Astrocyte (in vitro differentiated cells and primary cell): Measurements from ENCODE around the gene FEM1A. TPM values are rescaled to one million over a fixed set of nuclear protein-coding genes. Genes with fewer than 3 reads are reported as not detected.

Experiments used
- DNase-seq: peaks from one replicate; pipeline ENCODE4 v3.0.0-alpha.2; 2010; ENCODE audit warnings: low read depth
- FAIRE-seq: peaks from 2 replicates; lab custom pipeline; 2011; peaks lifted over from hg19 to GRCh38; lab: Jason Lieb, UNC
- H2AFZ ChIP-seq: 2 replicates; pipeline ENCODE4 v1.6.0; 2012; ENCODE audit warnings: low read depth, low read length, inconsistent platforms
- H3K27ac ChIP-seq: 2 replicates; pipeline ENCODE4 v1.5.1; 2011; ENCODE audit warnings: low read depth, low read length, inconsistent platforms
- H3K27me3 ChIP-seq: 2 replicates; pipeline ENCODE4 v1.6.0; 2011; ENCODE audit warnings: low read length, inconsistent platforms; ENCODE audit not compliant: insufficient read depth
- H3K36me3 ChIP-seq: 2 replicates; pipeline ENCODE4 v1.5.1; 2011; ENCODE audit warnings: low read length, inconsistent platforms; ENCODE audit not compliant: insufficient read depth
- H3K4me1 ChIP-seq: 2 replicates; pipeline ENCODE4 v1.5.1; 2011; ENCODE audit warnings: low read length, inconsistent platforms; ENCODE audit not compliant: insufficient read depth
- H3K4me2 ChIP-seq: 2 replicates; pipeline ENCODE4 v1.6.0; 2012; ENCODE audit warnings: low read length, inconsistent platforms
- H3K4me3 ChIP-seq: 2 replicates; pipeline ENCODE4 v1.5.1; 2011; ENCODE audit warnings: low read depth, mild to moderate bottlenecking, low read length, inconsistent platforms; ENCODE audit not compliant: insufficient read depth
- H3K79me2 ChIP-seq: 2 replicates; pipeline ENCODE4 v1.6.0; 2012; ENCODE audit warnings: mild to moderate bottlenecking, low read length, inconsistent platforms; ENCODE audit not compliant: insufficient read depth
- H3K9ac ChIP-seq: 2 replicates; pipeline ENCODE4 v1.6.0; 2012; ENCODE audit warnings: mild to moderate bottlenecking, low read length, inconsistent platforms
- H3K9me3 ChIP-seq: 2 replicates; pipeline ENCODE4 v1.5.1; 2012; ENCODE audit warnings: low read depth, mild to moderate bottlenecking, low read length, inconsistent platforms; ENCODE audit not compliant: insufficient read depth
- H4K20me1 ChIP-seq: 2 replicates; pipeline ENCODE4 v1.6.0; 2012; ENCODE audit warnings: low read length, inconsistent platforms; ENCODE audit not compliant: insufficient read depth
- H3K27ac Mint-ChIP-seq: one replicate; pipeline ENCODE4 v1.8.0; 2021; ENCODE audit warnings: mild to moderate bottlenecking, mixed read lengths; ENCODE audit not compliant: unreplicated experiment
- H3K27me3 Mint-ChIP-seq: one replicate; pipeline ENCODE4 v1.8.0; 2021; ENCODE audit warnings: low read depth, mixed read lengths; ENCODE audit not compliant: unreplicated experiment
- H3K36me3 Mint-ChIP-seq: one replicate; pipeline ENCODE4 v1.8.0; 2021; ENCODE audit warnings: low read depth, mixed read lengths; ENCODE audit not compliant: unreplicated experiment
- H3K4me1 Mint-ChIP-seq: one replicate; pipeline ENCODE4 v1.8.0; 2021; ENCODE audit warnings: low read depth, mixed read lengths; ENCODE audit not compliant: unreplicated experiment
- H3K4me3 Mint-ChIP-seq: one replicate; pipeline ENCODE4 v1.8.0; 2021; ENCODE audit warnings: mild to moderate bottlenecking, moderate library complexity, mixed read lengths; ENCODE audit not compliant: unreplicated experiment
- H3K9me3 Mint-ChIP-seq: one replicate; pipeline ENCODE4 v1.8.0; 2021; ENCODE audit warnings: mild to moderate bottlenecking, mixed read lengths; ENCODE audit not compliant: unreplicated experiment
- CTCF ChIP-seq: IDR thresholded peaks from 2 replicates; pipeline ENCODE4 v1.5.1; 2011; ENCODE audit warnings: low read depth, mild to moderate bottlenecking, inconsistent platforms, low read length, moderate library complexity; ENCODE audit not compliant: insufficient read depth
- EZH2 ChIP-seq: IDR thresholded peaks from 2 replicates; pipeline ENCODE4 v1.6.1; 2012; ENCODE audit warnings: mild to moderate bottlenecking, low read length, inconsistent platforms; ENCODE audit not compliant: insufficient read depth
- total RNA-seq: library from RNA; stranded (reverse); gene quantifications from 2 replicates; pipeline ENCODE4 v1.2.1, GENCODE V29; 2021

Gene FEM1A
- total RNA-seq, 1 donor from 2014 or later, result 12.0 TPM

DNA sequence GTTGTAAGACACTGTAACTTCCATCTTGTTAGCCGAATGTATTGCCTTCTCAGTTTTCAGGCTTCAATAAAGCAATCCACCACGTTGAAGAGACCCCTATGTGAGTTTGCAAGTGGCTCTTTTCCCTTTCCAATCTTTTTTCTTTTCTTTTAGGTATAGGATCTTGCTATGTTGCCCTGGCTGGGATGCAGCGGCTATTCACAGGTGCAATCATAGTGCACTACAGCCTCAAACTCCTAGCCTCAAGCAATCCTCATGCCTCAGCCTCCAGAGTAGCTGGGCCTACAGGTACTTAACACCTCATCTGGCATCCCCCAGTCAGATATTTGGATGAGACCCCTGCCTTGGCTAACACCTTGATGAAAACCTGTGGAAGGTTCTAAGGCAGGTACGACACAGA is 33.5 kb upstream of the FEM1A start:
- no peak overlapping the region for H2AFZ ChIP-seq
- H3K4me3 ChIP-seq, result no peak overlapping the region
- no peaks in the 10 kb centered on the region for H3K36me3 ChIP-seq
- TF ChIP-seq EZH2 (no peak), CTCF (no peak)
- H3K27ac ChIP-seq, result no peak overlapping the region
- H3K9ac ChIP-seq, result no peak overlapping the region
- Mint-ChIP-seq H3K4me3 (no peak overlapping the region), H3K4me1 (peaks cover 2% of the 10 kb centered on the region), H3K27ac (no peak overlapping the region), H3K27me3 (peaks cover 27% of the 10 kb centered on the region), H3K9me3 (peaks cover 4% of the 10 kb centered on the region), H3K36me3 (no peaks in the 10 kb centered on the region)
- no peak for FAIRE-seq
- H3K4me2 ChIP-seq, result no peak overlapping the region
- no peaks in the 10 kb centered on the region for H3K79me2 ChIP-seq
- peaks cover 15% of the 10 kb centered on the region for H3K27me3 ChIP-seq
- no peak for DNase-seq
- H3K9me3 ChIP-seq, result no peaks in the 10 kb centered on the region
- H3K4me1 ChIP-seq, result peaks cover 6% of the 10 kb centered on the region
- H4K20me1 ChIP-seq, result no peaks in the 10 kb centered on the region

- FAIRE-seq, result no peak
Measured at GRCh38 chr19:4758659-4759058, 32.9 kb upstream of the FEM1A start.

More at GRCh38 chr19:4758659-4759058, 32.9 kb upstream of the FEM1A start:
- Histone ChIP-seq H3K27me3 (peaks cover 21% of the 10 kb centered on the region), H2AFZ (no peak overlapping the region), H3K79me2 (no peaks in the 10 kb centered on the region), H4K20me1 (no peaks in the 10 kb centered on the region), H3K9ac (no peak overlapping the region), H3K4me2 (no peak overlapping the region), H3K27ac (no peak overlapping the region), H3K9me3 (no peaks in the 10 kb centered on the region), H3K4me1 (peaks cover 6% of the 10 kb centered on the region), H3K4me3 (no peak overlapping the region), H3K36me3 (no peaks in the 10 kb centered on the region)
- H3K4me3 Mint-ChIP-seq, result no peak overlapping the region
- no peak for DNase-seq
- H3K4me1 Mint-ChIP-seq, result peaks cover 2% of the 10 kb centered on the region
- H3K9me3 Mint-ChIP-seq, result peaks cover 4% of the 10 kb centered on the region
- H3K27ac Mint-ChIP-seq, result no peak overlapping the region
- no peak for TF ChIP-seq EZH2
- TF ChIP-seq CTCF, result no peak
- peaks cover 29% of the 10 kb centered on the region for H3K27me3 Mint-ChIP-seq
- no peaks in the 10 kb centered on the region for H3K36me3 Mint-ChIP-seq
